HG03103 (cell line): ENCODE measurements around the gene PKD2L2.
"Not testable (repeated sequence)": the region's sequence is repeated elsewhere in the genome, so short reads cannot be mapped to it uniquely, and the experiment has no call there.

Experiments
- ATAC-seq: cut with Tn5 transposase; IDR thresholded peaks from one replicate; pipeline ENCODE4 v1.9.1; 2021; ENCODE audit warnings: low read depth; ENCODE audit not compliant: unreplicated experiment

PKD2L2 gene

DNA sequence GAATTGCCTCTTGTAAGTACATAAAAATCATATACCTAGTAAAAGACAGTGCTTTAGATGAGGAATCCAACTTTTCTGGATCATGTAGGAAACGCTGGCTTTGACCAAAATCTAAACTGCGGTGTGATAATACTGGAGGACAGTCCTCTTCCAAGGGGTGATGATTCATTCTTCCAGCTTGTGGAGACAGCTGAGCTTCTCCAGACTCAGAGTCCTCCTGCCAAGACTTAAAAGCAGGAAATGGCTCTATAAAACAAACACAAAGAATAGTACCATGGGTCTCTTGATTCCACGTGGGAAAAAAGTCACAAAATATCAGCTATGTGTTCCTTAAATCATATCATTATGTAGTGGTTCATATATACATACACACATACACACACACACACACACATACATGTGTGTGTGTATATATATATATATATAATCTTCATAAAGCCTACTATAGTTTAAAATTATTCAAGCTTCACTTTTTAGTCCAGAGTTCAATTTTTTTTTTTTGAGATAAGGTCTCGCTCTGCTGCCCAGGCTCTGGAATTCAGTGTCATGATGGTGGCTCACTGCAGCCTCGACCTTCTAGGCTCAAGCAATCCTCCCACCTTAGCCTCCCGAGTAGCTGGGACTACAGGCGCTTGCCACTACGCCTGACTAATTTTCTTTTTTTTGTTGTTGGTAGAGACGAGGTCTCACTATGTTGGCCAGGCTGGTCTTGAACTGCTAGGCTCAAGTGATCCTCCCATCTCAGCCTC, 65.0 kb downstream of the PKD2L2 start:
- ATAC-seq = no peak

DNA sequence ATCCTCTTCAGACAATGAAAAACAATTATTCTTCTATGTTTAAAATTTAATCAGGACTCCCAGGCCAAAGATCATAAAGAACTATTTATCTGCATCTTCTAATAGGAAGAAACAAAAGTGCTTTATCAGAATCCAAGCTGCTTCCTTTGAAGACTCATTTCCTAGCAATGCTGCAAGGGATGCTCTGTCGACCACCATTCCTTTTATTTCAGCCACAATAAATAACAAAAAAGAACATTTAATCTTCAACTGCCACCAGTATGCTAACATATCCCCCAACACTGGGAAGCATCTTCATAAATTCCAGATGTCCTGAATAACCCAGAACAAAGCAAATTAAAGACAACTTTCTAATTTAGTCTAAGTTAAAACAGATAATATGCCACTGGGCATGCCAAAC, 68.7 kb downstream of the PKD2L2 start:
- no peak for ATAC-seq

GRCh38 chr5:137959488-137959887, 70.2 kb downstream of the PKD2L2 start:
- no peak for ATAC-seq

DNA sequence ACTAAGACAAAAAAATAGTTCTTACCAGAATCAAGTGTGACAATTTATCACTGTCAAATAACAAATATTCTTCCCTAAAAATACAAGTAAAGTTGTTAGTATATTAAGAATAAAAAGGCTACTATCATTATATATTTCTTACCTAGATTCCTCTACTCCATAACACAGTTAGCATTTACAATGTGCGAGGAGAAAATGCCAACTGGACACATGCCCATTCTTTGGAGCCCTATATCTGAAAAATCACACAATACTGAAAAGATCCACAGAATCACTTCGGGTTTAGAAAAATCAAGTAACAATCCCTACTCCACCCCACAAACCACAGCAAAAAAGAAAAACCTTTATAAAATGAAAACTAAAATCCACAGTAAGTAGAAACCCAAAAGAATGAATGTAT, 70.9 kb downstream of the PKD2L2 start:
- ATAC-seq = no peak

GRCh38 chr5:137960819-137961218, 71.6 kb downstream of the PKD2L2 start:
- ATAC-seq = no peak

DNA sequence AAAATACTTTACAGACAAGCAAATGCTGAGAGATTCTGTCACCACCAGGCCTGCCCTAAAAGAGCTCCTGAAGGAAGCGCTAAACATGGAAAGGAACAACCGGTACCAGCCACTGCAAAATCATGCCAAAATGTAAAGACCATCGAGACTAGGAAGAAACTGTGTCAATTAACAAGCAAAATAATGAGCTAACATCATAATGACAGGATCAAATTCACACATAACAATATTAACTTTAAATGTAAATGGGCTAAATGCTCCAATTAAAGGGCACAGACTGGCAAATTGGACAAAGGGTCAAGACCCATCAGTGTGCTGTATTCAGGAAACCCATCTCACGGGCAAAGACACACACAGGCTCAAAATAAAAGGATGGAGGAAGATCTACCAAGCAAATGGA, 81.1 kb downstream of the PKD2L2 start:
- not testable (repeated sequence) for ATAC-seq

DNA sequence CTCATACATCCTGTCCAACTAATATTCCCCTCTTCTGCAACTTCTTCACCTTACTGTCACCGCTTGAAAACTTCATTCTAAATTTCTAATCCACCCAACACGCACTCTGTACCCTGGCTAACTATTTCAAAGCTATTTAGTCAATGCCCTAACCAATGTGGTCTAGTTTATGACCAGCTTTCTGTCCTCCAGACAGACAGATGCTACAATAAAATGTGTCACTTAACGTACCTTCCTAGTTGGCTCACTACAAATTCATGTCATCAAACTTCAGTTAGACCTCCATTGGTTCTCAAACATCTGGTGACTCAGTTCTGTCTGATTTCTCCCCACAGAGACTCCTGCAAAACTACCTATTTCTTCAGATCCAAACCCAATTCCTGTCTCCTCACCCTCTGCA, 86.0 kb downstream of the PKD2L2 start:
- no peak for ATAC-seq

DNA sequence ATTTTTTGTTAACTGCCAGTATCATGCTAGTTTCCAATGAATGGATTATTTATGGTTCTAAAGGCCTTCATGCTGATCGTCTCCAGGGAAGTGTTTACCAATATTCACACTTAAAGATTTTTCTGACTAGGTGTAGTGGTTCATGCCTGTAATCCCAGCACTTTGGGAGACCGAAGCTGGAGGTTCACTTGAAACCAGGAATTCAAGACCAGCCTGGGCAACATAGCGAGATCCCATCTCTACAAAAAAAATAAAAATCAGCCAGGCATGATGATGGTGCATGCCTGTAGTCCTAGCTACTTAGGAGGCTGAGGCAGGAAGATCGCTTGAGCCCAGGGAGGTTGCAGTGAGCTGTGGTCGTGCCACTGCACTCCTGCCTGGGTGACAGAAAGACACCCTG, 100.2 kb downstream of the PKD2L2 start:
- ATAC-seq = no peak
